HG03575 (cell line): ENCODE data around the gene MPP7.

ENCODE experiments used
- ATAC-seq: cut with Tn5 transposase; IDR thresholded peaks from one replicate; pipeline ENCODE4 v1.9.1; 2021; ENCODE audit not compliant: unreplicated experiment, insufficient number of reproducible peaks, low FRiP score; ENCODE audit errors: extremely low read depth

MPP7 gene

GRCh38 chr10:28279878-28280277, 23.0 kb downstream of the MPP7 start:
- ATAC-seq: no peak

- no peak for ATAC-seq
These were observed 24.0 kb downstream of the MPP7 start for GRCh38 chr10:28278842-28279241.

- ATAC-seq: no peak
These were observed 26.5 kb downstream of the MPP7 start for GRCh38 chr10:28276384-28276783.

DNA sequence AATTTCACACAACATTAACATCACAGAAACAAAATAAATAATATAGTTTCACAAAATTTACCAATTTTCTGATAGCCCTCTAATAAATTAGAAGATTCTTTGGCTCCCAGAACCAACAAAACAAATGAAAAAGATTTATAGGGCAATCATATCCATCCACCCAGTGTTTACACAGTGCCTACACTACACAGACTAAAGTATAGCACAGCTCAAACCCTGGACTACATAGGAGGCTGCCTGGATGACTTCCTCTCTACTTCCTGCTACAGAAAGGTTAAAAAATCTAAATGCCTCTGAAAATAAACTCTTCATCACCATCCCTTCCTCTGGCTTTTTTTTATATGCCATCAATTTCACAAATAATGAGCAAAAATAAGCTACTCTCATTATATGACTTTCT, 28.4 kb downstream of the MPP7 start:
- ATAC-seq: no peak

DNA sequence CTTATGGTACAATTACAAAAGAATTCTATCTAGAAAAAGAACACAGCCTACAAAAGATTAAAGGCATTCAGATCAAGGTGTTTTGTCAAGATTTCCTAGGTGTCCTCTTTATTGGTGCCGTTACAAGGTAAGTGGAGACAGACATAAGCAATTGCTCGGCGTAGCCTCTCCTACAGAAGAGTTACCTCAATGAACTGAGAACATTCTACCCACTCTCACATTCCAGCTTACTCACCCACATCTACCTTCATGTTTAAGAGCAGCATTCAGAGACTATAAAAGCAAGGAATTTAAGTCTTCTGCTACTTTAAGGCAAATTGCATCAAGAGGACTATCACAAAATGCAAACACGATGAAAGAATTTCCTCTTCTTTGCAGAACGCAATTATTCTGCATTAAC, 29.5 kb downstream of the MPP7 start:
- ATAC-seq: no peak

DNA sequence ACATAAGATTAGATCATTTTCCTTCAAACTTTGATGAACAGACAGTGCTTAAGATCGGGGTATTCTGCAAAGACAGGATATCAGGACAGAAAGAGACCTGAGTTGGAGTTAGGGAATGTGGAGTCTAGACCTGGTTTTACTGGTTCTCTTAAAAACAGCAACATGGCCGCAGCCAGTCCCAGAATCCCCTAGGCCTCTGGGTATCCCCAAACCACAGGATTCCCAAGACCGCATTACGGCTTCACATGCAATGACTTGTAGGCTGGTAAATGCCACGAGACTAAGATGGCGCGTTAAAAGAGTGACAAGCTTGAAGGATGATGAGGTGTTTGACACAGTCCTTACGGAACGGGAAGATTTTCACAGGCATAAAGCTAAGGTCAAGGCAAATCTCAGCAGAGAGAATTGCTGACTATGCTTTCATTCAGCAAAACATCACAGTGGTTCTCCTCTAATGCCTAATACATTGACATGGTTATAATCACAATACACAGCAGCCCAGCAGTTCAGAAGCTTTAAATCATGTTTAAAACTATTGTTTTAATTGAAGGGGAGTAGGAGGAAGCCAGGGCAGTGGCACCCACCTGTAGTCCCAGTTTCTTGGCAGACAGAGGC, 32.9 kb downstream of the MPP7 start:
- no peak for ATAC-seq

DNA sequence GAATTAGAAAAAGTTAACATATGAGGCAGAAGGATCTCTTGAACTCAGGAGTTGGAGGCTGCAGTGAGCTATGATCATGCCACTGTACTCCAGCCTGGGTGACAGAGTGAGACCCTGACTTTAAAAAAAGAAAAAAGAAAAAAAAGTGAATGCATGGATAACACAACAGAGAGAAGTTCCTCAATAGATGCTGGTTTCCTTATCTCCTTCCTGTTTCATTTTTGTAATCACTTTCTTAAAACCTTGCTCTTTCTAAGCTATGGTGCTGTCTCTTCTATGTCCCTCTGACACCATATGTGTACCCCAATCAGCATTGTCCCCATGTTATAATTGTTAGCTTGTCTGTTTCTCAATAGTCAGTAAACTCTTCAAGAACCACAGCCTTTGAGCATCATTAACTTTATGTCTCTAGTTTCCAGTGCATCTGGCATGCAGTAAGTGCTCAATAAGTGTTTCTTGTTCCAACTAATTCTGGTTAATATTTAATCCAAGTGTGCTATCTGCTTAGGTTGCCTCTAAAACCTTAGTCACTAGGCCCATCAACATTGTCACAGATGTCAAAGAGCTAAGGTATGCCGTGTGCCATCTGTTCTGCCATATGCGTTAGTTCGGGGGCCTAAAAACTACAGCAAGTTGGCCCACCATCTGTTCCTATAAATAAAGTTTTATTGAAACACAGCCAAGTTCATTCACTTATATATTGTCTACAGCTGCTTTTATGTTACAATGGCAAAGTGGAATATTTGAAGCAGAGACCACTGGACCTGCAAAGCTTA, 36.2 kb downstream of the MPP7 start:
- no peak for ATAC-seq

- ATAC-seq: no peak
These were observed 39.6 kb downstream of the MPP7 start for GRCh38 chr10:28263136-28263857.

GRCh38 chr10:28256776-28257175, 46.1 kb downstream of the MPP7 start:
- ATAC-seq: no peak

DNA sequence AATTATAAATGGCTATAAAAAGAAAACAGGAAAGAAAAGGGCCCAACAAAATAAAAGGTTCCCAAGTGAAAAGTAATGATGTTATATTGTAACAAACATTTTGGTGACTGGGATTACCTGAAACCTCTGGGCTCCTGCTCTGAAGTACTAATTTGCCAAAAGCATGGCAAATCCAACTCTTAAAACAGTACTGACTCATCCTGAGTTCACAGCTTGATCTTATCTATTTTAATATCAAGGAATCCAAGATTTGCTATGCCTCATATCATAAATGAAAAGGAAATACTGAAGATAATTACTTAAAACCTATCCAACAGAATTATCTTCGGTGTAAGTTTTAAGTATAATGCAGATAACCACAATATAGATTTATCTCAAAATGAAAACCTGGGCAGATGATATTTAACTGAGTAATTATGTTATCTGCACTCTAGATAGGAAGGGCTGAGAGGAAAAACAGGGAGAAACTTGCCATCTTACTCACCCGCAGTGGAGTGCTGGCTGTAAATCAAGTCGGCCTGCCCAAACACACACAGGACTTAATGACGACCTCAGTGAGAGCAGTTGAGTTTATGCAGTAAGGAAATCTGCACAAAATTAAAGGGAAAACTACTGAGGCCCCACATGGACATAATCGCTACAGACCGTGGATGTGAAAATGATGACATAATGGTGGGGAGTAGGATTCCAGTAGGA, 48.4 kb downstream of the MPP7 start:
- ATAC-seq: no peak

DNA sequence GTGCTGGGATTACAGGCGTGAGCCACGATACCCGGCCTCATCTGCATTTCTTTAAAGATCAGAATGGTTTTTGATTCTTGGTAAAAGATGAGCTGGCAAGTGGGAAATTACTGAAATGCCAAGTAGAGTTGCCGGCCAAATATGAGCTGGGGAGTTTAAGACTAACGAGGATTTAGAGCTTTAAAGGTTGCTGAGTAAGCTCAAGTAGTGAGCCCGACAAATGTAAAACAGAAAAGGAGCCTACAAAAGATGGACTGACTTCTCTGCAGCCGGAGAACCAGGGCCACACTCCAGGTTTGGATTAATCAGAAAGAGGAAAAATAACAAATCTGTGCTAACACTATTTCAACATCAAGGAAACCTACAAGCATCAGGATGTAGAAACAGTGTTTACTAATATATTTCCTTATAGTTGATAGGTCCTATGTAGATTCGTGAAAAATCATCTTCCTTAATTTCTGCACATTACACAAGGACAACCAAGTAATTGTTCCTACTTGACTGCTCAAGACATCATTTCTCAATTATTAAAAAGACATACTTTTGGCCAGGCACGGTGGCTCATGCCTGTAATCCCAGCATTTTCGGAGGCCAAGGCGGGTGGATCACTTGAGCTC, 49.6 kb downstream of the MPP7 start:
- ATAC-seq: no peak
